ENCODE results near the gene B3GALNT2.

- TF ChIP-seq SIN3A (IDR thresholded peaks at IDR 0.05; ENCODE audit: borderline replicate concordance, insufficient read depth, low read length) (no peak), REST (IDR thresholded peaks at IDR 0.05; ENCODE audit: insufficient read depth in 1 of 2, low read depth in 2 of 2, low read length in 2 of 2) (no peak), POLR2AphosphoS5 (IDR thresholded peaks at IDR 0.05; ENCODE audit: low read depth, low read length) (no peak)
Observed at GRCh38 chr1:235486321-235486720, 17.9 kb downstream of the B3GALNT2 start.

Data from PFSK-1 (cell line).